Mucosa of rectum (tissue), 2 donors: Measurements from ENCODE around the gene RPS6KB2.
"Not testable (repeated sequence)": the region's sequence is repeated elsewhere in the genome, so short reads cannot be mapped to it uniquely, and the experiment has no call there.

Experiments used
- H3K27ac ChIP-seq, 2 donors: one replicate each; pipeline ENCODE4 v1.7.0; 2013; ENCODE audit warnings: inconsistent platforms in 2 of 2, low read depth in 2 of 2, low read length in 2 of 2
- H3K27me3 ChIP-seq, 2 donors: one replicate each; pipeline ENCODE4 v1.7.0; 2013; ENCODE audit warnings: low read length in 2 of 2; ENCODE audit not compliant: control insufficient read depth in 2 of 2, insufficient read depth in 2 of 2
- H3K36me3 ChIP-seq, 2 donors: one replicate each; pipeline ENCODE4 v1.7.0; 2013; ENCODE audit warnings: low read length in 2 of 2; ENCODE audit not compliant: control insufficient read depth in 2 of 2, insufficient read depth in 2 of 2
- H3K4me1 ChIP-seq, 2 donors: one replicate each; pipeline ENCODE4 v1.7.0; 2013; ENCODE audit warnings: low read length in 2 of 2, mild to moderate bottlenecking in 1 of 2; ENCODE audit not compliant: control insufficient read depth in 2 of 2, insufficient read depth in 2 of 2
- H3K4me3 ChIP-seq, 2 donors: one replicate each; pipeline ENCODE4 v1.7.0; 2013; ENCODE audit warnings: low read length in 2 of 2
- H3K9ac ChIP-seq, 2 donors: one replicate each; pipeline ENCODE4 v1.7.0; 2013; ENCODE audit warnings: low read length in 2 of 2, low read depth in 1 of 2, mild to moderate bottlenecking in 1 of 2
- H3K9me3 ChIP-seq, 2 donors: one replicate each; pipeline ENCODE4 v1.7.0; 2013; ENCODE audit warnings: low read length in 2 of 2; ENCODE audit not compliant: control insufficient read depth in 2 of 2
- donor health status: healthy.
- donor health status: Normal muscosa, but diverticular disease.

RPS6KB2 gene

DNA sequence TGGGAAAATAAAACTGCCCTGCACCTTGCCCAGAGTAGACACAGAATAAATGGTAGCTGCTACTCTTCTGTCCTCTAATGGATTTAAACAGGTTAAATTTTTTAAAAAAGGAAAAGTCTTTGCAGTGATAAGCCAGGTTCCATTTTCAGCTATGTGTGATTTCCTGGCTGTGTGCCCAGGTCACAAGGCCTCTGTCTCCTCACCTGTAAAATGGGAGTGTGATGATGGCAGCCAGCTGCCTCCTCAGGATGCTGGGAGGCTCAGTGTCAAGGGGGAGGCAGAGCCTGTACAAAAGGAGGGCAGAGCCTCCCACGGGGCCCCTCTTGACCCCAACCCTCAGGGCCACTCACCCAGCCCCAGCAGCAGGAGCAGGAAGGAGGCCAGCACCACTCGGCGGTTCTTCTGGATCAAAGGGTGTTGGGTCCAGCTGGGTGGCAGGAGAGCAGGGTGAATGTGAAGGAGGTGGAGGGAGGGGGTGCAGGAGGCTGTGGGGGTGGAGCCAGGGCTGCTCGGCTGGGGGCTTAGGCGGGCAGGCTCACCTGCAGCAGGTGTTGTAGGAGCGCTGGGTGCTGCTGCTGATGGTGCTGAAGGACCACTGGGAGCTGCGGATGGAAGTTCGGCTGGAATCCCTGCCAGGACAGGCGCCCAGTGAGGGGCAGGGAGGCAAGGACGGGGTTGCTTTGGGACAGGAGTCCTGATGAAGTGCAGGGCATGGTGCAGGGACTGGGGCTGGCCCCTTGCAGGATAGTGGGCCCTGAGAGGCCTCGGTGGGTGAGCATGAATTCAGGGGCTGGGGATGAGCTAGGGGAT is 38.9 kb downstream of the RPS6KB2 start:
- peaks cover 24 to 27% of the 10 kb centered on the region in 2 donors for H3K4me1 ChIP-seq
- H3K4me3 ChIP-seq: no peak overlapping the region
- no peaks in the 10 kb centered on the region for H3K27me3 ChIP-seq
- no peaks in the 10 kb centered on the region for H3K9me3 ChIP-seq
- H3K9ac ChIP-seq: peak overlapping the region in 1 of 2 donors; percentile 24
- H3K27ac ChIP-seq: no peak overlapping the region
- H3K36me3 ChIP-seq: no peaks in the 10 kb centered on the region

DNA sequence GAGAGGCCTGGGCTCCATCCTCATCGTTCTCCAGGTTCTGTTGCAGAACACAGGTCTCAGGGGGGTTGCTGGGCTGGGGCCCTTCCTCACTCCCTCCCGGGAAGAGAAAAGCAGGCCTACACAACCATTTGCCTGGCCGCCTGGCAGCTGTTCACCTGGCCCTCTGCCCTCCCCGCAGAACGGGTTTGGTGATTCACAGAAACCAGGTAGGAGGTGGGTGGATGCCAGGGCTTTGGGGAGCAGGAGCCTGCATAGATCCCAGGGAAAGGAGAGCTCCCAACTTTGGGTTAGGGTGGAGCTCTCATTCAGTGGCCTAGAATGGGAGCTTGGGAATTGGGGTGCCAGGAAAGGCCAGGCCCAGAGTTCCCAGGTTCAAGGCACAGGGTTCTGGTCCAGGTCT is 39.8 kb downstream of the RPS6KB2 start:
- Histone ChIP-seq H3K36me3 (no peaks in the 10 kb centered on the region), H3K4me1 (peaks cover 24 to 27% of the 10 kb centered on the region in 2 donors), H3K4me3 (peak overlapping the region; percentile 76 to 79), H3K27me3 (no peaks in the 10 kb centered on the region), H3K27ac (peak overlapping the region; percentile 79 to 88), H3K9ac (peak overlapping the region; percentile 85 to 86), H3K9me3 (no peaks in the 10 kb centered on the region)

DNA sequence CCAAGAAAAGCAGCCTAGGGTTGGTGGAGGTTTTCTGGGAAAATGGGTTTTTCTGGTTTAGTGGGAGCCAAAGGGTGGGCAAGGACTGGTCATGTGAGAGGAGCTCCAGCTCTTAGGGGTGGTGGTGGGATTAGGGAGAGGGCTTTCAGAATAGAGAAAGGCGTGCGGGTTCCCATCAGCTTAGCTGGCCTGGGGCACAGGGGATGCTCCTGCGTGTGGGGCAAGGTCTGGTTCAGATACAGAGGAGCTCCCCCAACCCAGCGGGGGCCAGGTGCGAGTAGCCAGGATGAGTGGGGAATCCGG is 40.1 kb downstream of the RPS6KB2 start:
- Histone ChIP-seq H3K27ac (peak overlapping the region; percentile 79 to 88), H3K9me3 (no peaks in the 10 kb centered on the region), H3K4me3 (peak overlapping the region; percentile 76 to 79), H3K36me3 (no peaks in the 10 kb centered on the region), H3K9ac (peak overlapping the region; percentile 85 to 86), H3K4me1 (peaks cover 24 to 27% of the 10 kb centered on the region in 2 donors), H3K27me3 (no peaks in the 10 kb centered on the region)

DNA sequence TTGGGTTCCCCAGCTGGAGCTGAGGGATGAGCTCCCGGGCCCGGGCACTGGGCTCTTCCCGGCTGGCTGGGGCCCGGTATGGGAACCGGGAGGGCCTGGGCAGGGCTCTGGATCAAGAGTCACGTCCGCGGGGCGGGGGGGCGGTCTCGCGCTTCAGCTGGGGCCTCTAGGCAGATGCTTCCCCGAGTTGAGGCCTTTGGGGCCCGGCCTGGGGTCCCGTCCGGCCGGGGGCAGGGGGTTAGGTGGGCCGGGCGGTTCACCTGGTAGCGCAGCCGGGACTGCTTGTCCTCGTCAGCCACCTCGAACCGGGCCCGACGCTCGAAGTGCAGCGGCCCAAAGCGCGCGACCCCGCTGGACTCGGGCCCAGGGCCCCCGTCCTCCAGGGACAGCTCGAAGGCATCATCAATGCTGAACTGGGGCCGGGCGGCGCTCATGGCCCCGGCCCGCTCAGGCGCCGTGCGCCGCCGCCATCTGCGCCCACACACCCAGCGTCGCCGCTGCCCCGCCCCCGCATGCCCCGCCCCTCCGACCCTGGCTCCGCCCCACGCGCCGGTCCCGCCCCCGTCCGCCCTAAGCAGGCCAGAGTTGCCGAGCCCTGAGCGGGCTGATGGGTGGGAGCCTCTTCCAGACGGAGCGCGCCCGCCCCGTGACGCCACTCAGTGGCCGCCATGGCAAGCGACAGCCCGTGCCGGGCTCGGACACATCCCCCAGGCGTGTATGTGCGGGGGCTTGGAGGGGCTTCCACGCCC is 40.6 kb downstream of the RPS6KB2 start, which contains the start of gene TMEM134:
Gene TMEM134 (minus strand): TSS at position 493 of the 749 bp plus-strand sequence. CDS start 59 bp downstream, at position 434.
- no peaks in the 10 kb centered on the region for H3K27me3 ChIP-seq
- H3K27ac ChIP-seq: peak within 1 kb of the TSS; percentile 79 to 88
- H3K9me3 ChIP-seq: no peaks in the 10 kb centered on the region
- H3K4me3 ChIP-seq: peak within 1 kb of the TSS; percentile 76 to 86
- H3K36me3 ChIP-seq: no peaks in the 10 kb centered on the region
- H3K4me1 ChIP-seq: peaks cover 20 to 25% of the 10 kb centered on the region in 2 donors
- peak within 1 kb of the TSS; percentile 85 to 97 for H3K9ac ChIP-seq

DNA sequence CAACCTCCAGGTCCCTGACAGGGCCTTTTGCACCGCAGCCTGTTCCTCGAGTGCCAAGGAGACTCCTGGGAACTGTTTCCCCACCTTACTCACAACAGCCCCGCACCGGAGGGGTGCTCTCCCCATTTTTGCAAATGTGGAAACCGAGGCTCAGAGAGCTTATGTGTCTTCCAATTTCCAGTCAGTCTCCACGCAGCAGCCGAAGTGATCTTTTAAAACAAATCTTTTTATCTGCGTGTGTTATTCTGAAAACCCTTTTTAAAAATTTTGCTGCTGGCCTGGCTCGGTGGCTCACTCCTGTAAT is 41.2 kb downstream of the RPS6KB2 start:
- Histone ChIP-seq H3K36me3 (no peaks in the 10 kb centered on the region), H3K4me3 (peak overlapping the region; percentile 76 to 86), H3K27me3 (no peaks in the 10 kb centered on the region), H3K4me1 (peaks cover 15 to 19% of the 10 kb centered on the region in 2 donors), H3K9me3 (no peaks in the 10 kb centered on the region), H3K27ac (peak overlapping the region; percentile 72 to 82), H3K9ac (peak overlapping the region; percentile 80 to 97)

DNA sequence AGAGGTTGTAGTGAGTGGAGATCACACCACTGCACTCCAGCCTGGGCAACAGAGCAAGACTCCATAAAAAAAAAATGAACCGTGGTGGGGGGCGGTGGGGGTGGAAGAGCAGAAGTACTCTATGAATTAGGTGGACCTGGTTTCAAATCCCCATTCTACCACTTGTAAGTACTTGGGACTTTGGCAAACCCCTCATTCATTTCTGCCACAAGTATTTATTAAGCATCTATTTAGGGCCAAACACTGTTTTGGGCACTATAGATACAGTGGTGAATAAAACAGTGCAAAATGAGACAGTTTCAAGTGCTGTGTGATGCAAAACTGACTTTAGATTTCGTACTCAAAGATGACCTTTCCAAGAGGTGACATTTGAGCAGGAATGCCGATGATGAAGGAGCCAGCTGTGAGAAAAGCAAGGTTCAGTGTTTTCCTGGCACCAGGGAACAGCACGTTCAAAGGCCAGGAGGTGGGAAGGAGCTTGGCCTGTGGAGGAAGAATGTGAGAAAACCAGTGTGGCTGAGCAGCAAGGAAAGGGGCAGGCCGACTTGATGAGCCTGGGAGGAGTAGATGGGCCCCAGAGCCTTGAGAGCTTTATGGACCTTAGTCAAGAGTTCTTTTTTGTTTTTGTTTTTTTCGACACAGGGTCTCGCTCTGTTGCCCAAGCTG is 42.2 kb downstream of the RPS6KB2 start:
- Histone ChIP-seq H3K9ac (no peak overlapping the region), H3K27me3 (no peaks in the 10 kb centered on the region), H3K27ac (no peak overlapping the region), H3K4me1 (peaks cover 10 to 15% of the 10 kb centered on the region in 2 donors), H3K36me3 (no peaks in the 10 kb centered on the region), H3K9me3 (no peaks in the 10 kb centered on the region), H3K4me3 (no peak overlapping the region)

DNA sequence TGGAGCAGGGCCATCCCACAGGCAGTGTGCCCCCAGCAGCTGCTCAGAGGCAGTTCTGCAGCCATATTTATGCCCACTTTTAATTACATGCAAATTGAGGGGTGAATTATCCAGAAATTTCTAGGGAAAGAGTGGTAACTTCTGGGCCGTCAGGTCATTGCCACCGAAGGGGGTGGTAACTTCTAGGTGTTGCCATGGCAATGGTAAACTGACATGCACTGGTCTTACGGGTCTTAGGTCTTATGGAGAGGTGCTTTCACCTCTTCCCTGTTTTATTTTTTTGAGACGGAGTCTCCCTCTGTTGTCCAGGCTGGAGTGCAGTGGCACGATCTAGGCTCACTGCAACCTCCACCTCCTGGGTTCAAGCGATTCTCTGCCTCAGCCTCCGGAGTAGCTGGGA is 44.6 kb downstream of the RPS6KB2 start:
- H3K27ac ChIP-seq: no peak overlapping the region
- H3K36me3 ChIP-seq: no peaks in the 10 kb centered on the region
- no peaks in the 10 kb centered on the region for H3K9me3 ChIP-seq
- peaks cover 6 to 8% of the 10 kb centered on the region in 2 donors for H3K4me1 ChIP-seq
- H3K4me3 ChIP-seq: no peak overlapping the region
- no peak overlapping the region for H3K9ac ChIP-seq
- no peaks in the 10 kb centered on the region for H3K27me3 ChIP-seq

DNA sequence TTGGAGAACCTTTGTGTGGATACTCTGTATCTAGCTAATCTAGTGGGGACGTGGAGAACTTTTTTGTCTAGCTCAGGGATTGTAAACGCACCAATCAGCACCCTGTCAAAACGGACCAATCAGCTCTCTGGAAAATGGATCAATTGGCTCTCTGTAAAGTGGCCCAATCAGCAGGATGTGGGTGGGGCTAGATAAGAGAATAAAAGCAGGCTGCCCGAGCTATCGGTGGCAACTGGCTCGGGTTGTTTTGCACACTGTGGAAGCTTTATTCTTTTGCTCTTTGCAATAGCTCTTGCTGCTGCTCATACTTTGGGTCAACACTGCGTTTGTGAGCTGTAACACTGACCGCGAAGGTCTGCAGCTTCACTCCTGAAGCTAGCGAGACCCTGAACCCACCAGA is 48.4 kb downstream of the RPS6KB2 start:
- not testable (repeated sequence) for H3K4me1 ChIP-seq, H3K27me3 ChIP-seq, H3K36me3 ChIP-seq, H3K27ac ChIP-seq, H3K9me3 ChIP-seq, H3K4me3 ChIP-seq, H3K9ac ChIP-seq

DNA sequence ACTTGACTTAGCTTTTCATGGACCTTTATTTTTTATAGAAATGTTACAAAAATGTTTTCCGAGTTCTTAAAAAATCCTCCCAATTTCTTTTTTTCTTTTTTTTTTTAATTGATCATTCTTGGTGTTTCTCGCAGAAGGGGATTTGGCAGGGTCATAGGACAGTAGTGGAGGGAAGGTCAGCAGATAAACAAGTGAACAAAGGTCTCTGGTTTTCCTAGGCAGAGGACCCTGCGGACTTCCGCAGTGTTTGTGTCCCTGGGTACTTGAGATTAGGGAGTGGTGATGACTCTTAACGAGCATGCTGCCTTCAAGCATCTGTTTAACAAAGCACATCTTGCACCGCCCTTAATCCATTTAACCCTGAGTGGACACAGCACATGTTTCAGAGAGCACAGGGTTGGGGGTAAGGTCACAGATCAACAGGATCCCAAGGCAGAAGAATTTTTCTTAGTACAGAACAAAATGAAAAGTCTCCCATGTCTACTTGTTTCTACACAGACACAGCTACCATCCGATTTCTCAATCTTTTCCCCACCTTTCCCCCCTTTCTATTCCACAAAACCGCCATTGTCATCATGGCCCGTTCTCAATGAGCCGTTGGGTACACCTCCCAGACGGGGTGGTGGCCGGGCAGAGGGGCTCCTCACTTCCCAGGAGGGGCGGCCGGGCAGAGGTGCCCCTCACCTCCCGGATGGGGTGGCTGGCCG is 49.2 kb downstream of the RPS6KB2 start:
- H3K4me3 ChIP-seq, H3K9me3 ChIP-seq, H3K9ac ChIP-seq, H3K4me1 ChIP-seq, H3K36me3 ChIP-seq, H3K27ac ChIP-seq, H3K27me3 ChIP-seq: not testable (repeated sequence)
